ENCODE data around the gene CHD8.

GRCh38 chr14:21476523-21476924, 20.6 kb upstream of the CHD8 start:
- TF ChIP-seq CTCF (IDR thresholded peaks at IDR 0.05) (no peak), POLR2A (IDR thresholded peaks at IDR 0.05) (no peak)

All from breast epithelium (tissue), 3 donors.